GM12873 (cell line): ENCODE measurements around the gene TBXAS1.

ENCODE experiments used
- CTCF ChIP-seq: IDR thresholded peaks from 2 replicates; pipeline ENCODE4 v1.5.1; 2012; ENCODE audit warnings: low read depth, mild to moderate bottlenecking, moderate library complexity, low read length, control low read depth; ENCODE audit not compliant: insufficient read depth; ENCODE audit errors: missing control alignments

The TBXAS1 gene

GRCh38 chr7:140049339-140050024 is 220.4 kb downstream of the TBXAS1 start:
- TF ChIP-seq CTCF: no peak

GRCh38 chr7:140050100-140050499 is 221.0 kb downstream of the TBXAS1 start:
- TF ChIP-seq CTCF: no peak

DNA sequence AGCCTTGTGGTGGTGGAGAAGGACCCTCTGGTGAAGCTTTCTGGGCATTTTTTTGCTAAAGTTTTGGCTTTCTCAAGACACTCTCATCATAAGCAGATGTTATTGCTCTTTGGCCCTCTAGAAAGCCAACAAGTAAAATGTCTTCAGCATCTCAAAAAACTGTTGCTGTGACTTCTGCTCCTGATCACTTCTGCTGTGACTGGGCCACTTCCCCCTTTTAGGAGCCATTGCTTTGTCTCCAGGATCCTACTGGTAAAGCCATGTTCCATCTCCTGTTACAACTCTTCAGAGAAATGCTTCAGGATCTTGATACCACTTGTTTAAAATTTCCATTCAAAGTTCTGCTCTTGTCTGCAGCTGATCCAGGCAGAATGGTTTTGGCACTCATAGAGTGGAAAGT is 222.8 kb downstream of the TBXAS1 start:
- TF ChIP-seq CTCF: no peak

- TF ChIP-seq CTCF: no peak
Measured at GRCh38 chr7:140053812-140054539, 224.9 kb downstream of the TBXAS1 start.

- TF ChIP-seq CTCF: no peak
Measured at GRCh38 chr7:140054751-140055150, 225.7 kb downstream of the TBXAS1 start.

- TF ChIP-seq CTCF: no peak
Measured at GRCh38 chr7:140055833-140056232, 226.8 kb downstream of the TBXAS1 start.

DNA sequence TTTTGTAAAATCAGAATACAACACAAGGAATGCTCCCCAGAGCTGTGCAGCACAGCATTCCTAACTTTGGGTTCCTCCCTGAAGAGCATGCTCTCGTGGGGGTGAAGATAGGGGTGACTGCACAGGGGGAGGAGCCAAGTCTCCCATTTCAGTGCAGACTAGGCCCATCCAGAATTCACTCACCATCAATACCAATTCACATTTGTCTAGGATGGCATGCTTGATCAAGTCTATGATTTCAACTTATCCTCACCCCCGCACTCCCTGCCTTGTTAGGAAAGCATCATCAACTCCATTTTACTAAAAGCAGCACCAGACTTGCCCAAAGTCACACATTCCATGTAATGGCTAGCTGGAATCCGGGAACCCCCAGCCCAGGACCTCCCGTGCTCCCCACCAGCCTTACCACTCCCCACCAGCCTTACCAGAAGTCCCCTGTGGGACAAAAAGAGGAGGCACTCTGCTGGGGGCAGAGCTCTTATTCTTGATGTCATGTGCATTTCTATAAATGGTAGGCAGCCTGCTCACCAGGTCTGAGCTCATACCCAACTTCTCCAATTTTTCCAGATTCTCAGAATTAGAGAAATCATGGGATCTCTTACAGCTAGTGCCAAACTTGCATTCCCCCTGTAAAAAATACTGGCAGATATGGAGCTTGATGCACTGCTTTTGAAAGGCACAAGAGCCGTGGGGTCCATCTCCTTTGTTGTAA is 227.5 kb downstream of the TBXAS1 start:
- no peak for TF ChIP-seq CTCF
